Esophagus squamous epithelium (tissue), 5 donors: Measurements from ENCODE around the gene PRRT2. TPM values are rescaled to one million over a fixed set of nuclear protein-coding genes. Genes with fewer than 3 reads are reported as not detected.
A peak's percentile ranks its signal among the peaks of the same experiment; 100 is the strongest.

Experiments
- DNase-seq: peaks from one replicate; lab custom pipeline; 2025; lab: John Stamatoyannopoulos, UW
- H3K27ac ChIP-seq, 4 donors: fragments of 200-600 bp; sonication (generic); one replicate each; pipeline ENCODE4 v1.5.1; 2016 to 2019; ENCODE audit warnings: mild to moderate bottlenecking in 1 of 4
- H3K27me3 ChIP-seq, 4 donors: fragments of 200-600 bp; sonication (generic); 1 replicate in 3 of 4; 2 replicates in 1 of 4; pipeline versions ENCODE4 v1.5.1 to v1.6.0; 2017 to 2021; ENCODE audit warnings: antibody characterized with exemption in 1 of 4
- H3K36me3 ChIP-seq, 3 donors: fragments of 200-600 bp; sonication (generic); one replicate each; pipeline ENCODE4 v1.5.1; 2016 to 2019
- H3K4me1 ChIP-seq, 3 donors: fragments of 200-600 bp; sonication (generic); one replicate each; pipeline ENCODE4 v1.5.1; 2017 to 2019
- H3K4me3 ChIP-seq, 4 donors: fragments of 200-600 bp; sonication (generic); 1 replicate in 3 of 4; 2 replicates in 1 of 4; pipeline ENCODE4 v1.5.1; 2016 to 2019; ENCODE audit warnings: mild to moderate bottlenecking in 2 of 4, moderate library complexity in 1 of 4
- H3K9me3 ChIP-seq, 3 donors: fragments of 200-600 bp; sonication (generic); one replicate each; pipeline ENCODE4 v1.5.1; 2016 to 2019
- CTCF ChIP-seq, 6 experiments: fragments of 450-650 bp in 4 of 6; fragments of 200-600 bp in 2 of 6; sonication (generic) in 2 of 6; IDR thresholded peaks; one replicate each; pipeline ENCODE4 v1.5.1; 2016 to 2019; ENCODE audit warnings: antibody characterized with exemption in 6 of 6, mild to moderate bottlenecking in 4 of 6, moderate library complexity in 4 of 6
- POLR2A ChIP-seq, 4 donors: fragments of 450-650 bp; IDR thresholded peaks; one replicate each; pipeline ENCODE4 v1.6.1; 2017; ENCODE audit warnings: antibody characterized with exemption in 4 of 4, mild to moderate bottlenecking in 4 of 4, moderate library complexity in 3 of 4
- WGBS, 2 donors: methylation state at CpG; one replicate each; pipeline ENCODE4 v1.1.5; 2018; 5-methylcytosine and 5-hydroxymethylcytosine counted together
- intact Hi-C: fragments of 100-400 bp; cut with DNase I; formaldehyde crosslinking; loops from one replicate; pipeline ENCODE4 v1.15.0; 2022
- total RNA-seq, 4 donors: library from RNA; depleted of rRNA; stranded (reverse); fragments of >200 nt; gene quantifications; one replicate each; pipeline ENCODE4 v1.1.0, GENCODE V29; 2016
- donor health status: DM: yes; HTN: yes; CAD: no.

Gene PRRT2
- total RNA-seq, 4 donors from 2014 or later = 0.40 to 1.9 (median 0.53) TPM; not detected in 1

GRCh38 chr16:29849505-29849904 lies 37.5 kb downstream of the PRRT2 start:
- TF ChIP-seq POLR2A (IDR thresholded peaks at IDR 0.05) (no peak), CTCF (IDR thresholded peaks at IDR 0.05) (no peak)
- intact Hi-C loops = no loop called here
- Histone ChIP-seq H3K9me3 (no peaks in the 10 kb centered on the region), H3K4me1 (peaks cover 0 to 6% (median 0%) of the 10 kb centered on the region in 3 donors), H3K4me3 (no peak overlapping the region), H3K36me3 (peaks cover 23 to 45% (median 36%) of the 10 kb centered on the region in 3 donors), H3K27me3 (no peaks in the 10 kb centered on the region), H3K27ac (no peak overlapping the region)
- DNase-seq = no peak
- 56 to 76% methylated on average over 4 to 5 of the region's 5 CpGs for WGBS, 2 donors

- no peaks in the 10 kb centered on the region for H3K27me3 ChIP-seq
- peaks cover 12 to 30% (median 21%) of the 10 kb centered on the region in 3 donors for H3K36me3 ChIP-seq
- H3K4me1 ChIP-seq = peaks cover 0 to 6% (median 0%) of the 10 kb centered on the region in 3 donors
- no peak overlapping the region for H3K4me3 ChIP-seq
- TF ChIP-seq POLR2A (IDR thresholded peaks at IDR 0.05) = no peak
- TF ChIP-seq CTCF (IDR thresholded peaks at IDR 0.05) = no peak
- no peaks in the 10 kb centered on the region for H3K9me3 ChIP-seq
- no peak overlapping the region for H3K27ac ChIP-seq
- WGBS, 2 donors = 80 to 90% methylated on average over 1 to 2 of the region's 3 CpGs
- no peak for DNase-seq
- intact Hi-C loops = no loop called here
Observed at GRCh38 chr16:29850998-29851397, 39.0 kb downstream of the PRRT2 start.

GRCh38 chr16:29852654-29853053 lies 40.7 kb downstream of the PRRT2 start:
- TF ChIP-seq CTCF (IDR thresholded peaks at IDR 0.05) (no peak), POLR2A (IDR thresholded peaks at IDR 0.05) (no peak)
- intact Hi-C loops = no loop called here
- H3K27ac ChIP-seq = peak overlapping the region in 1 of 4 donors; percentile 66
- no peaks in the 10 kb centered on the region for H3K27me3 ChIP-seq
- peaks cover 2 to 14% (median 4%) of the 10 kb centered on the region in 3 donors for H3K36me3 ChIP-seq
- DNase-seq = no peak
- 54 to 57% methylated on average over 7 of the region's 7 CpGs for WGBS, 2 donors
- peaks cover 0 to 6% (median 0%) of the 10 kb centered on the region in 3 donors for H3K4me1 ChIP-seq
- no peaks in the 10 kb centered on the region for H3K9me3 ChIP-seq
- H3K4me3 ChIP-seq = no peak overlapping the region

- 79 to 81% methylated on average over 4 to 5 of the region's 5 CpGs for WGBS, 2 donors
- DNase-seq = no peak
- no peak for TF ChIP-seq CTCF (IDR thresholded peaks at IDR 0.05)
- no peak for TF ChIP-seq POLR2A (IDR thresholded peaks at IDR 0.05)
- Histone ChIP-seq H3K9me3 (no peaks in the 10 kb centered on the region), H3K27ac (no peak overlapping the region), H3K4me1 (peaks cover 0 to 6% (median 0%) of the 10 kb centered on the region in 3 donors), H3K27me3 (no peaks in the 10 kb centered on the region), H3K36me3 (peaks cover 8 to 15% (median 11%) of the 10 kb centered on the region in 3 donors), H3K4me3 (no peak overlapping the region)
- intact Hi-C loops = no loop called here
Observed at GRCh38 chr16:29854520-29855100, 42.6 kb downstream of the PRRT2 start.

- TF ChIP-seq CTCF (IDR thresholded peaks at IDR 0.05) (no peak), POLR2A (IDR thresholded peaks at IDR 0.05) (no peak)
- Histone ChIP-seq H3K4me3 (no peak overlapping the region), H3K27ac (no peak overlapping the region), H3K4me1 (peaks cover 9 to 26% (median 14%) of the 10 kb centered on the region in 3 donors), H3K9me3 (no peaks in the 10 kb centered on the region), H3K27me3 (no peaks in the 10 kb centered on the region), H3K36me3 (peaks cover 19 to 33% (median 22%) of the 10 kb centered on the region in 3 donors)
- no peak for DNase-seq
- intact Hi-C loops = no loop called here
- WGBS, 2 donors = 64 to 79% methylated on average over 3 to 7 of the region's 7 CpGs
Observed at GRCh38 chr16:29857133-29857760, 45.3 kb downstream of the PRRT2 start.
